Measurements from ENCODE around the gene SNX9. TPM values are rescaled to one million over a fixed set of nuclear protein-coding genes. Genes with fewer than 3 reads are reported as not detected.
A peak's percentile ranks its signal among the peaks of the same experiment; 100 is the strongest.

Gene SNX9
- total RNA-seq, 1 donor from 2014 or later = 46.2 TPM

GRCh38 chr6:157977176-157977804, 154.2 kb downstream of the SNX9 start:
- DNase-seq (ENCODE audit: low spot score) = no peak

- DNase-seq (ENCODE audit: low spot score) = no peak
Observed at GRCh38 chr6:157978021-157978783, 155.2 kb downstream of the SNX9 start.

GRCh38 chr6:157980288-157981131, 157.5 kb downstream of the SNX9 start:
- no peak for DNase-seq (ENCODE audit: low spot score)

GRCh38 chr6:157981132-157981394, 158.0 kb downstream of the SNX9 start:
- DNase-seq (ENCODE audit: low spot score) = no peak

- DNase-seq (ENCODE audit: low spot score) = peak; percentile 66
Observed at GRCh38 chr6:157981395-157982101, 158.5 kb downstream of the SNX9 start, which contains the start of gene SYNJ2. Gene SYNJ2, plus strand, starts transcription at chr6:157981863. Its CDS starts 99 bp downstream, at chr6:157981962.

GRCh38 chr6:157982102-157982562, 159.1 kb downstream of the SNX9 start:
- no peak for DNase-seq (ENCODE audit: low spot score)

- DNase-seq (ENCODE audit: low spot score) = no peak
Observed at GRCh38 chr6:157982563-157983405, 159.7 kb downstream of the SNX9 start.

- DNase-seq (ENCODE audit: low spot score) = no peak
Observed at GRCh38 chr6:157983406-157984119, 160.5 kb downstream of the SNX9 start.

- no peak for DNase-seq (ENCODE audit: low spot score)
Observed at GRCh38 chr6:157984128-157984527, 161.1 kb downstream of the SNX9 start.

GRCh38 chr6:157984686-157985225, 161.7 kb downstream of the SNX9 start:
- no peak for DNase-seq (ENCODE audit: low spot score)

GRCh38 chr6:157985378-157986155, 162.5 kb downstream of the SNX9 start:
- no peak for DNase-seq (ENCODE audit: low spot score)

GRCh38 chr6:157987788-157988699, 165.0 kb downstream of the SNX9 start:
- no peak for DNase-seq (ENCODE audit: low spot score)

GRCh38 chr6:157988700-157989063, 165.6 kb downstream of the SNX9 start:
- no peak for DNase-seq (ENCODE audit: low spot score)

GRCh38 chr6:157989541-157990289, 166.7 kb downstream of the SNX9 start:
- no peak for DNase-seq (ENCODE audit: low spot score)

GRCh38 chr6:157990321-157991066, 167.4 kb downstream of the SNX9 start:
- DNase-seq (ENCODE audit: low spot score) = no peak

- DNase-seq (ENCODE audit: low spot score) = no peak
Observed at GRCh38 chr6:157991067-157991432, 168.0 kb downstream of the SNX9 start.

- no peak for DNase-seq (ENCODE audit: low spot score)
Observed at GRCh38 chr6:157993076-157993475, 170.0 kb downstream of the SNX9 start.

Data from umbilical cord (tissue), 2 donors.